ENCODE results near the gene VSIG8.
A peak's percentile ranks its signal among the peaks of the same experiment; 100 is the strongest.

Gene VSIG8

DNA sequence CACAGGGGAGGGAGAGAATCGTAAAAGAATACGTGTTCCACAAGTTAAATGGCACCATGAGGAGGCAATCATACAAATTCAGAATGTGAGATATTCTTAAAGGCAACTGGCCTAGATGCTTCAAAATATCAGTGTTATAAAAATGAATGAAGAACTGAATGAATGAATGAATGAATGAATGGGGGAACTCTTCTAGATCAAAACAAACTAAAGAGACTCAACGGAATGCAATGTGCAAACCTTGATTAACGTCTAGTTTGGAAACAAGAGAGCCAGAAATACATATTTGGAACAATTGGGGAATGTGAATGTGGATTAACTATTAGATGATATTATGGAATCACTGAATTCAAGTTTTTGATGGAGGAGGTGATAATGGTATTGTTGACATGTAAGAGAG, 20.7 kb upstream of the VSIG8 start:
- DNase-seq = no peak

DNA sequence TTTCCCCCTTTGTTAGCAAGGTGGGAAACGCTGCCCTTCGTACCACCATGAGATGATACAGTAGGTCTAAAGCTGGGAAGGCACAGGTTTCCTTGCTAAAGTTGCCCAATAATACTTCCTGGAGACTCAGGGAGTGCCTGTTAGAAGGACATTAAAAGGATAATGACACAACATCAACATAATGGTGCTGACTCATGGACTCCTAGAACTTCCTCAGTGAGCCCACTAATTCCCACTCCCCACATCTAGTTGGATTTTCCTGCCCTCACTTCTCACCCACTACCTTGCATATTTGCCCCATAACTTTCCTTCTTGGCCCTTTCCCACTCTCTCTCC, 20.0 kb upstream of the VSIG8 start:
- DNase-seq = no peak

GRCh38 chr1:159881622-159882526, 19.4 kb upstream of the VSIG8 start:
- peak; percentile 66 for DNase-seq

DNA sequence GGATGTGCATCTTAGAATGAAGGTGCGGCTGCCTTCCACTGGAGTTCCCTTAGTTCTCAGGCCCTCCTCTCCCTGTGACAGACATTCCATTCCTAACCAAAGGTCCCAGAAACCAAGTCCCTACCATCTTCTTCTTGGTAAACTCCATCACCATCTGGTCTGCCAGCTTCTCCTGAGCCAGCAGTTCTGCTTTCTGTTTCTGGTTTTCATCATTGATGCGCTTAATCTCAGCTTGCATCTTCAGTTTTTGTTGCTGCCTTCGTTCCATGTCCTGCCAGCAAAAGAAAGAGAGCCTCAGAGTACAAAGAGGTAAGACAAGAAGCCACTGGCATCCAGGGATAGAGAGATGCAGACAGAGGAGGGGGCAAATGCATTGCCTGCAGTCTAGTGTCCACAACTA, 18.0 kb upstream of the VSIG8 start:
- DNase-seq = no peak

GRCh38 chr1:159879977-159880376, 17.5 kb upstream of the VSIG8 start:
- DNase-seq = no peak

DNA sequence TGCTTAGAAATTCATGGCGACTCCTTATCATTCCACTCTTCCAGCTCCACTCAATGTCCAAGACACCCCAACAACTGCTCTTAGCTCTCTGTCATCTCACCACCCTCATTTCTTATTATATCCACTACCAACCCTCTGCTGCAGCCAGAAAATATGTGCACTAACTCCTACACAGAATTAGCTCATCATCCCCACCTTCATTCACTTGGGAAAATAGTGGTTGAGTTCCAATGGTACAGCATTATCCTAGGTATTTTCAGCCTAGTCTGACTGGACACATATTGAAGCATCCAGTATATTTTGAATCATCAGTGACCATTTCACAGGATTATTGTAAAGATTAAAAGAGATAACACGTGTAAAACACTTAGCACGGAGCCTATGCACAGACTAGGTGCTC, 16.7 kb upstream of the VSIG8 start:
- no peak for DNase-seq

DNA sequence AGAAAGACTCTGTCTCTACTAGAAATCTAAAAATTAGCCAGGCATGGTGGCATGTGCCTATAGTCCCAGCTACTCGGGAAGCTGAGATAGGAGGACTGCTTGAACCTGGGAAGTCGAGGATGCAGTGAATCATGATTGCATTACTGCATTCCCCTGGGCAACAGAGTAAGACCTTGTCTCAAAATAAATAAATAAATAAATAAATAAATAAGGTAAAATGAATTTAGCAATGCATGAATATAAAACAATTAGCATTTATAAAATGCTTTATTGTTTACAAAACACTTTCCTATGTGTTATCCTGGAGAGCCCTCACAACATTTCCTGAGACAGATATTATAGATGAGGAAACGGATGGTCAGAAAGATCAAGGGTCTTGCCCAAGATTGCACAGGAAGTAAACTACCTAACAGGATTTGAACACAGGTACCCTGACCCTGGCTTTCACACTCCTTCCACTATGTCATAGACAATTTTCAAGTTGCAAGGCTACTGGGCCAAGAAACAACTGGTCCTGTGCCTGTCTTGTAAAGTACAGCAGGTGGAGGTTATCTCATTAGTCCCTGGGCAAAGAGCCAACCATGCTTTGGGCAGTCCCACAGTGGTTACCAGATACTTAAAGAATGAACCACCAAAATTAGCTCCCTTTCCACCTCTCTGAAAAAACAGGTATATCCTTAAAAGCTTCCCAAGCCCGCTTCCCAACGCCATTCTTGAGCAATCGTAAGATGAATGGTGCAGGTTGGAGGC, 15.4 kb upstream of the VSIG8 start:
- DNase-seq = no peak

DNA sequence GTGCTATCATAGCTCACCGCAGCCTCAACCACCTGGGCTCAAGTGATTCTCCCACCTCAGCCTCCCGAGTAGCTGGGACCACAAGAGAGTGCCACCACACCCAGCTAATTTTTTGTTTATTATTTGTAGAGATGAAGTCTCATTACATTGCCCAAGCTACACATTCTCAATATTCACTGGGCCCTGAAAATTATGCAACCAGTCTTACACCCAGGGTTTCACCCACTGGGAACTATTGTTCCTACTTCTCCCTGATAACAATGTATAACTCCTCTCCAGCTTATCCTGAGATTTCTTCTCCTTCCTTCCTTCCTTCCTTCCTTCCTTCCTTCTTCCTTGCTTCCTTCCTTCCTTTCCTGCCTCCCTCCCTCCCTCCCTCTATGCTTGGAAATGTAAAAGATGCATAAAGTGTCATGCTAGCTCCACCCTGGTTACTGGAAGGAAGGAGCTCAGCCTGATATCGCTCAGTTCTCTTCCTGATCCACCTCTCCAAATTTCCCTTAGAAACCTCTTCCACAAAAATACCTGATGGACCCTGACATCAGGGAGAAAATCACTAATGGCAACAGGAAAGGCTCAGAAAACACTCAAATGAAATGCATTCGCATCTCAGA, 11.2 kb upstream of the VSIG8 start:
- no peak for DNase-seq

GRCh38 chr1:159872891-159873290, 10.4 kb upstream of the VSIG8 start:
- DNase-seq = no peak

GRCh38 chr1:159870704-159871103, 8.2 kb upstream of the VSIG8 start:
- DNase-seq = no peak

- no peak for DNase-seq
Measured at GRCh38 chr1:159869607-159870006, 7.2 kb upstream of the VSIG8 start.

GRCh38 chr1:159869173-159869572, 6.7 kb upstream of the VSIG8 start:
- no peak for DNase-seq

DNA sequence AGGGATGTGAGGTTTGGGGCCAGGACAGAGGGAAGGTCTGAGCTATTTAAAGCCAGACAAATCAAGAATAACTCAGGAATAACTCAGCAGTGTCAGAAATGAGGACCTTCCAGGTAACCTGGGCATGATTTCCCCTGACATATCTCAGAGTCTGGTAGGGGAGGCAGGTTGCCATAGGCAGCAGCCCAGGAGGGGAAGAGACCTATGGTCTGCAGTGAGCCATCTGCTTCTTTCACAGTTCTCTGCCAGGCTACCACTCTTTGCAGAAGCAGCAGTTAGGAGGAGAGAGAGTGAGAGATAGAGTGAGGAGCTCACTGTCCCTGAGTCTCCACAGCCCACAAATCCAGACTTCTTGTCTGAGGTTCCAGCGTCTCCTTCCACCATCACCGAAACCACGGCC, 6.3 kb upstream of the VSIG8 start:
- no peak for DNase-seq

- peak; percentile 45 for DNase-seq
Measured at GRCh38 chr1:159867664-159868026, 5.2 kb upstream of the VSIG8 start.

- DNase-seq = no peak
Measured at GRCh38 chr1:159866905-159867663, 4.6 kb upstream of the VSIG8 start.

DNA sequence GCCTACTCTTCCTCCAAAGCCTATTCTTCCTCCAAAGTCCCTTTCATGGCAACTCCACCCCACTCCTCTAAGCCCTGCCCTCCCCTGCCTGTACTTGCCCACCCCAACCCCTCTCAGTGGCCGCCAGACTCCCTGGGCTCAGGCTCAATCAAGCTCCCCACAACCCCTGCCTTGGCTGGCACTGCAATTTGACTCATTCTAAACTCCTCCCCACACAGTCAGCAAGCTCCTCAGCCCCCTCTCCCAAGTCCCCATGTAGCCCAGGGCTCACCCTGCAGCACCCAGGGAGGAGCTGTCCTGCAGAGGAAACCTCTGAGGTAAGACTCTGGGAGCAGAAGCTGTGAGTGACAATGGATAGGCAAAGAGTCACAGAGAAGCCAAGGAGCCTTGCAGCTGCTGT, 3.6 kb upstream of the VSIG8 start:
- DNase-seq = no peak

DNA sequence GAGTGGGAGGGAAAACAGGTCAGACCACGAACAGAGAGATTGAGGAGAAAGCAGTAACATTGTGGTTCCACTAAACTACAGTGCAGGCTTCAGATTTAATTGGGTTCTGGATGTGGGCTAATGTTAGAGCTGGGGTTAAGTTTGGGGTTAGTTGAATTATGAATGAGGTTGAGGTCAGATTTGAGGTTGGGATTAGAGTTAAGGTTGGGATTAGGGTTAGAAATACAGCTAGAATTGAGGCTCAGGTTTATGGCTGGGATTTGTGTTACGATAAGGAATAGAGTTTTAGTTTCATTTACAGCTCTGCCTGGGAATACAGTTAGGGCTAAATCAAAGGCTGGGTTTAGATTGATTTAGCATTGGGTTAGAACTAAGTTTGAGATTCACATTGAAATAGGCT, 1.8 kb upstream of the VSIG8 start:
- no peak for DNase-seq

DNA sequence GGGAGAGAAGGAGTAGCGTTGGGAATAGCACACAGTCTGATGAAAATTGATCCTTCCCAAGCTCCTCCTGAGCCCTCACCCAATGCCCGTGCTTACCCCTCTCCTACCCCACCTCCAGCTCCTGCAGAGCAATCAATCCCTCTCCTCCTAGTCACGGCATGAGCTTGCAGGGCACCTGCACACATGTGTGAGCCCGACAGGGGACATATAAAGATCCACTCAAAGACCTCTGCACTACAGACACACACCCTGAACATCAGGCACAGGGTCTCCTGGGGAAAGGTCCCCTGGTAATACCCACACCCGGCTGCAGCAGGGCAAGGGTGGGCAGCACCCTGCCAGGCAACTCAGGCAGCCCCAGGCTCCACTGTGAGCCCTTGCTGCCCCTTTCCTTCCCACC, 426 bp downstream of the VSIG8 start:
- DNase-seq = no peak

GRCh38 chr1:159861218-159861617, 1.2 kb downstream of the VSIG8 start:
- no peak for DNase-seq

- DNase-seq = no peak
Measured at GRCh38 chr1:159860456-159860855, 2.0 kb downstream of the VSIG8 start.

DNA sequence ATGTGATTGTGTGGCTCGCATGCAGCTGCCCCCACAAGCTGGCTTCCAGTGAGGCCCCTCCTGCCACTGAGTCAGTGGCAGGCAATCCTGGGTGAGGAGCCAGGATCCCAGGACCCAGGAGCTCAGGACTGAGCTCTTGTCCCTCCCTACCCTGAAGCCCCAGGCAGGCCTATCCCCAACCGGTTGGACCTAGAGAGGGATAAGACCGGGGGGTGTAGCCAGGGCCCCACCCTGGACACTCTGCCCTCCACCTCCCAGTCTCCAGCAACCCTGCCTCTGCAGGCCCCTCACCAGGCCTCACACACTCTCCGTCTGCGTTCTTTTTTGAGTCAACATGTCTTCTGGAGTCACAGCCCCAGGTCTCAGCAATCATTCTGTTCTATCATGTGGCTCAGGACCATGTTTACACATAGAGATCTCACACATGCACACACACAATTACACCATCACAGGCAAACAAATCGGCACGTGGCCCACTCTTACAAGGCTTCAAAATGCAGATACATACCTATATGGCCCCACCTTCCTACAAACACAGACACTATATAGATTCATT, 2.6 kb downstream of the VSIG8 start:
- DNase-seq = no peak

DNA sequence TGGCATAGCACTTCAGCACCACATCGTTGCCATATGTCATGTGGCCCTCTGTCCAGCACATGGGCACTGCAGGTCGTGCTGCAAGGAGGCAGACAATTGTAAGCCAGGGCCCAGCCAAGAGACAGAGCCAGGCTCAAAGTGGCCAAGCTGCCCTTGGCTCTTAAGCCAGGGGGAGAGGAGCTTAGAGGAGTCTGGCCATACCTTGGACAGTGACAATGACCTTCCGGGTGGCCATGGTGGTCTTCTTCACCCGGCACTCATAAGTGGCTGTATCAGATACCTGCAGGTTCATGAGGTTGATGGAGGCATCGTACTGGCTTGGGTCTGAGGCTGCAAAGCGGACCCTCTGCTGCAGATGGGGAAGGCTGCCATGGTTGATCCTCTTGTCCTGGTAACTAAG, 4.6 kb downstream of the VSIG8 start:
- no peak for DNase-seq

DNA sequence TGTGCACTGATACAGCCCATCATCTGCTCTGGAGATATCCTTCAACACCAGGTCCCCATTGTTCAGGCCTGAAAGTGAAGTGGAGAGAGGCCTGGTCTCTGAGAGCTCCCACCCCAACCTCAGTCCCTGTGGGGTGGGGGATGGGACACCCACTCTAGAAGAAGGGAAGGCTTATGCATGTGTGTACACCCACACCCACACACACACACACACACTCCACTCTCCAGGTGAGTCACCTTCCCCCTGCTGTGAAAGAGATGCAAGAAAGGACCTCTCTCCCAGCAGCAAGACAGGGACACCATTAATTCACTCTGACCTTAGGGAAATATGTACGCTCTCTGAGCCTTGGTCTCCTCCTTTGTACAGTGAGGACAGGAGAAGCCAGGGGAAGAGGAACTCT, 5.9 kb downstream of the VSIG8 start:
- no peak for DNase-seq
